ENCODE results near the gene PRPH.

PRPH gene

GRCh38 chr12:49334681-49335080 lies 39.7 kb downstream of the PRPH start:
- Histone ChIP-seq H3K9ac (ENCODE audit: low read depth, low read length) (no peak overlapping the region), H3K27ac (ENCODE audit: low read depth, low read length) (no peak overlapping the region), H3K4me1 (ENCODE audit: control insufficient read depth, insufficient read depth, low read length) (peaks cover 29% of the 10 kb centered on the region), H3K27me3 (ENCODE audit: control insufficient read depth, insufficient read depth, low read length) (peaks cover 80% of the 10 kb centered on the region), H3K4me3 (ENCODE audit: low read depth, low read length) (no peak overlapping the region), H3K9me3 (ENCODE audit: control insufficient read depth, insufficient read depth, low read length) (no peaks in the 10 kb centered on the region), H3K36me3 (ENCODE audit: control insufficient read depth, insufficient read depth, low read length) (peaks cover 18% of the 10 kb centered on the region)

GRCh38 chr12:49335118-49335954 lies 40.4 kb downstream of the PRPH start:
- Histone ChIP-seq H3K9me3 (ENCODE audit: control insufficient read depth, insufficient read depth, low read length) (no peaks in the 10 kb centered on the region), H3K4me3 (ENCODE audit: low read depth, low read length) (no peak overlapping the region), H3K36me3 (ENCODE audit: control insufficient read depth, insufficient read depth, low read length) (peaks cover 12% of the 10 kb centered on the region), H3K9ac (ENCODE audit: low read depth, low read length) (no peak overlapping the region), H3K27ac (ENCODE audit: low read depth, low read length) (no peak overlapping the region), H3K4me1 (ENCODE audit: control insufficient read depth, insufficient read depth, low read length) (peaks cover 34% of the 10 kb centered on the region), H3K27me3 (ENCODE audit: control insufficient read depth, insufficient read depth, low read length) (peaks cover 87% of the 10 kb centered on the region)

DNA sequence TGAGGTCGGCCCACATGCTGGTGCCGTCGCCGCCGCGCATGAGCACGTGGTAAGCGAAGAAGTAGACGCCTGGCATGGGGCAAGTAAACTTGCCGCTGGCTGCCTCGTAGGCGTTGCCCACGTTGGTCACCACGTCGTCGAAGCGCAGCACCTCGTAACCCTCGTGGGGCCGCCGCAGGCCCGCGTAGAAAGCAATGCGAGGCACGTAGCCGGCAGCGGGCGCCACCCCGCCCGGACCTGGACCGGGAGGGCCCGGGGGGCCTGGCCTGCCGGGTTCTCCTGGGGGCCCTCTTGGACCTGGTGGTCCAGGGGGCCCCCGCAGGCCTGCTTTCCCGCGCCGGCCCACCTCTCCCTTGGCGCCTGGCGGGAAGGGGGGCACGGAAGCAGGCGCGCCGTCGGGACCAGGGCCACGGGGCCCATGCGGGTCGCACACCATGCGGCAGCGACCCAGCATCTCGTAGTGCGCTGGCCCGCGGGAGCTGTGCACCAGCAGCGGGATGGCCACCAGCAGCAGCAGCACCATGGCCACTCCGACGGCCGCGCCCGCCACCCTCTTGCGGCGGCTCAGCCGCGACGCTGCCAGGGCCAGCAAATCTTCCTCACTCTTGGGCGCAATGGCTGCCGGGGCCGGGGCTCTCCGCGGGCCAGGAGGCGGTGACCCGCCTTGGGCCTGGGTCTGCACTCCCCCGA lies 41.2 kb downstream of the PRPH start:
- H3K27ac ChIP-seq (ENCODE audit: low read depth, low read length), result no peak overlapping the region
- H3K4me3 ChIP-seq (ENCODE audit: low read depth, low read length), result peak overlapping the region; percentile 60
- H3K9ac ChIP-seq (ENCODE audit: low read depth, low read length), result no peak overlapping the region
- H3K4me1 ChIP-seq (ENCODE audit: control insufficient read depth, insufficient read depth, low read length), result peaks cover 39% of the 10 kb centered on the region
- no peaks in the 10 kb centered on the region for H3K9me3 ChIP-seq (ENCODE audit: control insufficient read depth, insufficient read depth, low read length)
- peaks cover 95% of the 10 kb centered on the region for H3K27me3 ChIP-seq (ENCODE audit: control insufficient read depth, insufficient read depth, low read length)
- peaks cover 4% of the 10 kb centered on the region; the same call in 1 of the 2 replicates for H3K36me3 ChIP-seq (ENCODE audit: control insufficient read depth, insufficient read depth, low read length)

- Histone ChIP-seq H3K27me3 (ENCODE audit: control insufficient read depth, insufficient read depth, low read length) (peaks cover 100% of the 10 kb centered on the region), H3K9me3 (ENCODE audit: control insufficient read depth, insufficient read depth, low read length) (no peaks in the 10 kb centered on the region), H3K4me1 (ENCODE audit: control insufficient read depth, insufficient read depth, low read length) (peaks cover 47% of the 10 kb centered on the region), H3K4me3 (ENCODE audit: low read depth, low read length) (peak within 1 kb of the TSS; percentile 60), H3K36me3 (ENCODE audit: control insufficient read depth, insufficient read depth, low read length) (no peaks in the 10 kb centered on the region), H3K27ac (ENCODE audit: low read depth, low read length) (no peak within 1 kb of the TSS), H3K9ac (ENCODE audit: low read depth, low read length) (no peak within 1 kb of the TSS)
These were observed 42.0 kb downstream of the PRPH start, which contains the start of gene C1QL4 for GRCh38 chr12:49336645-49337584. C1QL4 (minus strand) TSS chr12:49337188; CDS start chr12:49336477, 711 bp downstream.

- Histone ChIP-seq H3K36me3 (ENCODE audit: control insufficient read depth, insufficient read depth, low read length) (no peaks in the 10 kb centered on the region), H3K27ac (ENCODE audit: low read depth, low read length) (no peak overlapping the region), H3K9ac (ENCODE audit: low read depth, low read length) (no peak overlapping the region), H3K27me3 (ENCODE audit: control insufficient read depth, insufficient read depth, low read length) (peaks cover 99% of the 10 kb centered on the region), H3K9me3 (ENCODE audit: control insufficient read depth, insufficient read depth, low read length) (no peaks in the 10 kb centered on the region), H3K4me1 (ENCODE audit: control insufficient read depth, insufficient read depth, low read length) (peaks cover 48% of the 10 kb centered on the region), H3K4me3 (ENCODE audit: low read depth, low read length) (no peak overlapping the region)
These were observed 44.0 kb downstream of the PRPH start for GRCh38 chr12:49338830-49339463.

DNA sequence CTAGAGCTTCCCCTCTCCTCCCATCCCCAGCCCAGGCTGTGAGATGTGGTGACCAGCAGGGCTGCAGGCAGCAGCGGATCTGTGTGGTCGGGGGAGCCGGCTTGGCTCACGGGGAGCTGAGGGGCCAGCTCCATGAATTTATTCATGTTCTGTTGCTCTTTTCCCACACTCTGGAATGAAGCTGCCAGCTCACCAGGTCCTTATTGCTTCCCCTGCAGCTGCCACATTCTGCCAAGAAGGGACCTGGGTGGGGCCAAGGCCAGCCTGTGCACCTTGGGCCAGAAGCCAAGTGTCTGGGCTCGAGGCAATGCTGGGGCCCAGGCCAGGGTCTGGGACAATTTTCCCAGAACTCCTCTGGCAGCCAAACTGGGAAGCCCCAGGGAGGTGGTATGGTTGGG lies 44.5 kb downstream of the PRPH start:
- Histone ChIP-seq H3K9ac (ENCODE audit: low read depth, low read length) (no peak overlapping the region), H3K4me3 (ENCODE audit: low read depth, low read length) (no peak overlapping the region), H3K9me3 (ENCODE audit: control insufficient read depth, insufficient read depth, low read length) (no peaks in the 10 kb centered on the region), H3K4me1 (ENCODE audit: control insufficient read depth, insufficient read depth, low read length) (peaks cover 48% of the 10 kb centered on the region), H3K36me3 (ENCODE audit: control insufficient read depth, insufficient read depth, low read length) (no peaks in the 10 kb centered on the region), H3K27me3 (ENCODE audit: control insufficient read depth, insufficient read depth, low read length) (peaks cover 99% of the 10 kb centered on the region), H3K27ac (ENCODE audit: low read depth, low read length) (no peak overlapping the region)

- Histone ChIP-seq H3K27ac (ENCODE audit: low read depth, low read length) (no peak overlapping the region), H3K4me3 (ENCODE audit: low read depth, low read length) (no peak overlapping the region), H3K9ac (ENCODE audit: low read depth, low read length) (no peak overlapping the region), H3K4me1 (ENCODE audit: control insufficient read depth, insufficient read depth, low read length) (peaks cover 48% of the 10 kb centered on the region), H3K9me3 (ENCODE audit: control insufficient read depth, insufficient read depth, low read length) (no peaks in the 10 kb centered on the region), H3K36me3 (ENCODE audit: control insufficient read depth, insufficient read depth, low read length) (no peaks in the 10 kb centered on the region), H3K27me3 (ENCODE audit: control insufficient read depth, insufficient read depth, low read length) (peaks cover 99% of the 10 kb centered on the region)
These were observed 45.3 kb downstream of the PRPH start for GRCh38 chr12:49340095-49340870.

DNA sequence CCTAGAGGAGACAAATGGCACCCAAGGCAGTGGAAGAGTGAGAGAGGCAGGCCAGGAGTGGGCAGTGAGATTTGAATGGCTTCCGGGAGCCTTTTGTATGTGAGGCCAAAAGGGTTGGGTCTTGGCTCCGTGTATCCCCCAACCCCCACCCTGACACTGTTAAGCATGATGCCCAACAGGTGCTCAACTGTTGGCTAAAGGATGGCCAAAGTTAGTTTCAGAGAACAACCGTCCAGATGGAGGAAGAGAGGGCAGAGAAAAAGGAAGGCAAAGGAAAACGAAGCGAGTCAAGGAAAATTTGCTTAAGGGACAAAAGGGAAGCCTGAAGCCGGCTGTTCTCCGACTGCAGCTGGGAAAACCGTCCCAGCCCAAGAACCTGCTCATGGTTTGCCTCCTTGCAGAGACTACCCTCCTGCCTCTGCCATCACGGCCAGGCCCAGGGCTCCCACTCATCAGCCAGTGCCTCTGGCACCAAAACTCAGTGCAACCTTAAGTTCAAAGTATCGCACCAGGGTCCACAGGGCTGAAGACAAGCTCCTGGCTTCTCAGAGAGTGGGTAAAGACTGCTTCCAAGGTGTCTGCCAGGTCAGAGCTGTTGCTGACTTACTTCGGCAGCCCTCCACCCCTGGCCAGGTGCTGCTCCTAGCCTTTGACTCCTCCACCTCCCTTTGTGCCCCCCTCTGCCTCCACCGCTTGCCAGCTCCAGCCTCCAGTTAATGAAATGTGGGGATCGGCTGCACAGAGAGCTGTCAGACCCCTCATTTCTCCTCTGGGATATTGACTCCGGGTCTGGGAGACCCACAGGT lies 46.2 kb downstream of the PRPH start:
- no peak overlapping the region for H3K9ac ChIP-seq (ENCODE audit: low read depth, low read length)
- no peak overlapping the region for H3K27ac ChIP-seq (ENCODE audit: low read depth, low read length)
- no peaks in the 10 kb centered on the region for H3K36me3 ChIP-seq (ENCODE audit: control insufficient read depth, insufficient read depth, low read length)
- peaks cover 53% of the 10 kb centered on the region for H3K4me1 ChIP-seq (ENCODE audit: control insufficient read depth, insufficient read depth, low read length)
- H3K9me3 ChIP-seq (ENCODE audit: control insufficient read depth, insufficient read depth, low read length), result no peaks in the 10 kb centered on the region
- H3K4me3 ChIP-seq (ENCODE audit: low read depth, low read length), result peak overlapping the region; percentile 73
- peaks cover 99% of the 10 kb centered on the region for H3K27me3 ChIP-seq (ENCODE audit: control insufficient read depth, insufficient read depth, low read length)

- H3K9ac ChIP-seq (ENCODE audit: low read depth, low read length), result no peak overlapping the region
- H3K27me3 ChIP-seq (ENCODE audit: control insufficient read depth, insufficient read depth, low read length), result peaks cover 99% of the 10 kb centered on the region
- peak overlapping the region; percentile 73 for H3K4me3 ChIP-seq (ENCODE audit: low read depth, low read length)
- H3K4me1 ChIP-seq (ENCODE audit: control insufficient read depth, insufficient read depth, low read length), result peaks cover 53% of the 10 kb centered on the region
- H3K9me3 ChIP-seq (ENCODE audit: control insufficient read depth, insufficient read depth, low read length), result no peaks in the 10 kb centered on the region
- H3K27ac ChIP-seq (ENCODE audit: low read depth, low read length), result no peak overlapping the region
- H3K36me3 ChIP-seq (ENCODE audit: control insufficient read depth, insufficient read depth, low read length), result no peaks in the 10 kb centered on the region
These were observed 46.8 kb downstream of the PRPH start for GRCh38 chr12:49341777-49342065.

Data from HUES48 (cell line).